ENCODE measurements around the gene LRRC41.
"Not testable (repeated sequence)": the region's sequence is repeated elsewhere in the genome, so short reads cannot be mapped to it uniquely, and the experiment has no call there.

LRRC41 gene

DNA sequence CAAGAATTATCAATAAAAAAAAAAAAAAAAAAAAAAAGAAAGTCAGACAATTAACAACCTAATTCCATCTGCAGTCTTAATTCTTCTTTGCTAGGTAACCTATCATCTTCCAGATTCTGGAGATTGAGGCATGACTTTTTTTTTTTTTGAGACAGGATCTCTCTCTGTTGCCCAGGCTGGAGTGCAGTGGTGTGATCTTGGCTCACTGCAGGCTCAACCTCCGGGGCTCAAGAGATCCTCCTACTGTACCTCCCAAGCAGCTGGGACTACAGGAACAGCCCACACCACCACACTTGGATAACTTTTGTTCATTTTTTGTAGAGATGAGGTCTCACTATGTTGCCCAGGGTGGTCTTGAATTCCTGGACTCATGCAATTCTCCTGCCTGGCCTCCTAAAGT lies 60.5 kb downstream of the LRRC41 start:
- no peak overlapping the region for H3K23ac ChIP-seq (ENCODE audit: low read depth, low read length, poor library complexity)
- peaks cover under 1% of the 10 kb centered on the region for H3K79me1 ChIP-seq (ENCODE audit: low read depth, low read length)
- no peak overlapping the region for H3K27ac ChIP-seq (replicated peaks; ENCODE audit: low read length)
- no peak overlapping the region for H2BK12ac ChIP-seq (ENCODE audit: low read length)
- no peak overlapping the region for H2BK120ac ChIP-seq (ENCODE audit: low read depth, low read length)
- no peak overlapping the region for H3K9ac ChIP-seq (ENCODE audit: low read depth, low read length, poor library complexity)
- WGBS, 2 donors (ENCODE audit: extremely low coverage in 2 of 2, insufficient read length in 2 of 2, insufficient replicate concordance in 1 of 2) = no CpG with 5 or more reads among the region's 1 CpG
- H3K4me3 ChIP-seq (ENCODE audit: low read length in 2 of 2) = no peak overlapping the region
- peaks cover 0 to 4% of the 10 kb centered on the region in 2 donors for H3K4me1 ChIP-seq (ENCODE audit: control insufficient read depth in 2 of 2, insufficient read depth in 1 of 2, low read depth in 1 of 2, low read length in 2 of 2)
- no peak overlapping the region for H4K91ac ChIP-seq (ENCODE audit: low read depth, low read length, poor library complexity)
- H3K36me3 ChIP-seq (replicated peaks in 1 of 2; ENCODE audit: control insufficient read depth in 2 of 2, insufficient read depth in 2 of 2, low read length in 2 of 2) = no peaks in the 10 kb centered on the region
- peaks cover 0 to 5% of the 10 kb centered on the region in 2 donors for H3K9me3 ChIP-seq (replicated peaks in 1 of 2; ENCODE audit: control insufficient read depth in 2 of 2, insufficient read depth in 1 of 2, low read depth in 1 of 2, low read length in 2 of 2)
- H3K4ac ChIP-seq (ENCODE audit: low read length) = no peak overlapping the region
- no peak overlapping the region for H2BK5ac ChIP-seq (ENCODE audit: low read length)
- H3K4me2 ChIP-seq (ENCODE audit: insufficient read depth, low read length, poor library complexity, severe bottlenecking) = no peak overlapping the region
- H2BK15ac ChIP-seq (ENCODE audit: low read length) = no peak overlapping the region
- no peaks in the 10 kb centered on the region for H3K27me3 ChIP-seq (ENCODE audit: control insufficient read depth in 3 of 3, insufficient read depth in 3 of 3, low read depth in 1 of 3, low read length in 3 of 3)
- H2AK5ac ChIP-seq (ENCODE audit: low read depth, low read length) = no peak overlapping the region
- H3K18ac ChIP-seq (ENCODE audit: low read length) = no peak overlapping the region
- H2AFZ ChIP-seq (ENCODE audit: low read length) = no peak overlapping the region
- no peak overlapping the region for H3K14ac ChIP-seq (ENCODE audit: low read length)
- H4K8ac ChIP-seq (ENCODE audit: low read depth, low read length) = no peak overlapping the region
- DNase-seq (ENCODE audit: low spot score) = no peak

DNA sequence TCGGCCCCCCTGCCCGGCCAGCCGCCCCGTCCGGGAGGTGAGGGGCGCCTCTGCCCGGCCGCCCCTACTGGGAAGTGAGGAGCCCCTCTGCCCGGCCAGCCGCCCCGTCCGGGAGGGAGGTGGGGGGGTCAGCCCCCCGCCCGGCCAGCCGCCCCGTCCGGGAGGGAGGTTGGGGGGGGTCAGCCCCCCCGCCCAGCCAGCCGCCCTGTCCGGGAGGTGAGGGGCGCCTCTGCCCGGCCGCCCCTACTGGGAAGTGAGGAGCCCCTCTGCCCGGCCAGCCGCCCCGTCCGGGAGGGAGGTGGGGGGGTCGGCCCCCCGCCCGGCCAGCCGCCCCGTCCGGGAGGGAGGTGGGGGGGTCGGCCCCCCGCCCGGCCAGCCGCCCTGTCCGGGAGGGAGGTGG lies 61.7 kb downstream of the LRRC41 start:
- not testable (repeated sequence) for H3K27me3 ChIP-seq (ENCODE audit: control insufficient read depth in 3 of 3, insufficient read depth in 3 of 3, low read depth in 1 of 3, low read length in 3 of 3); H3K18ac ChIP-seq (ENCODE audit: low read length); H3K4me2 ChIP-seq (ENCODE audit: insufficient read depth, low read length, poor library complexity, severe bottlenecking); H2AFZ ChIP-seq (ENCODE audit: low read length); H2BK15ac ChIP-seq (ENCODE audit: low read length); H3K14ac ChIP-seq (ENCODE audit: low read length); H3K27ac ChIP-seq (replicated peaks; ENCODE audit: low read length); H3K4me3 ChIP-seq (ENCODE audit: low read length in 2 of 2); DNase-seq (ENCODE audit: low spot score); H3K36me3 ChIP-seq (replicated peaks in 1 of 2; ENCODE audit: control insufficient read depth in 2 of 2, insufficient read depth in 2 of 2, low read length in 2 of 2); H4K8ac ChIP-seq (ENCODE audit: low read depth, low read length); H3K4me1 ChIP-seq (ENCODE audit: control insufficient read depth in 2 of 2, insufficient read depth in 1 of 2, low read depth in 1 of 2, low read length in 2 of 2); H3K23ac ChIP-seq (ENCODE audit: low read depth, low read length, poor library complexity); H3K9ac ChIP-seq (ENCODE audit: low read depth, low read length, poor library complexity); H3K79me1 ChIP-seq (ENCODE audit: low read depth, low read length); H3K4ac ChIP-seq (ENCODE audit: low read length); H2AK5ac ChIP-seq (ENCODE audit: low read depth, low read length); H2BK12ac ChIP-seq (ENCODE audit: low read length); H2BK5ac ChIP-seq (ENCODE audit: low read length); H2BK120ac ChIP-seq (ENCODE audit: low read depth, low read length); H4K91ac ChIP-seq (ENCODE audit: low read depth, low read length, poor library complexity)
- peaks cover 3 to 14% of the 10 kb centered on the region in 2 donors for H3K9me3 ChIP-seq (replicated peaks in 1 of 2; ENCODE audit: control insufficient read depth in 2 of 2, insufficient read depth in 1 of 2, low read depth in 1 of 2, low read length in 2 of 2)
- no CpG with 5 or more reads among the region's 38 CpGs for WGBS, 2 donors (ENCODE audit: extremely low coverage in 2 of 2, insufficient read length in 2 of 2, insufficient replicate concordance in 1 of 2)

DNA sequence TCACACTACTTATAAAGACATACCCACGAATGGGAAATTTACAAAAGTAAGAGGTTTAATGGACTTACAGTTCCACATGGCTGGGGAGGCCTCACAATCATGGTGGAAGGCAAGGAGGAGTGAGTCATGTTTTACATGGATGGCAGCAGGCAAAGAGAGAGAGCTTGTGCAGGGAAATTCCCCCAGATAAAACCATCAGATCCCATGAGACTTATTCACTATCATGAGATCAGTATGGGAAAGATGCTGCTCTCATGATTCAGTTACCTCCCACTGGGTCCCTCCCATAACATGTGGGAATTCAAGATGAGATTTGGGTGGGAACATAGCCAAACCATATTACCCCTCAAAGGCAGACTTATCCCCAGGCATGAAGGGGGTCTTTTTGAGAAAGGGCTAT lies 64.6 kb downstream of the LRRC41 start:
- DNase-seq (ENCODE audit: low spot score); H4K91ac ChIP-seq (ENCODE audit: low read depth, low read length, poor library complexity); H2BK15ac ChIP-seq (ENCODE audit: low read length); H2BK5ac ChIP-seq (ENCODE audit: low read length); H3K4me3 ChIP-seq (ENCODE audit: low read length in 2 of 2); H3K4me2 ChIP-seq (ENCODE audit: insufficient read depth, low read length, poor library complexity, severe bottlenecking); H3K4ac ChIP-seq (ENCODE audit: low read length); H3K23ac ChIP-seq (ENCODE audit: low read depth, low read length, poor library complexity); H3K36me3 ChIP-seq (replicated peaks in 1 of 2; ENCODE audit: control insufficient read depth in 2 of 2, insufficient read depth in 2 of 2, low read length in 2 of 2); H3K14ac ChIP-seq (ENCODE audit: low read length); H3K27me3 ChIP-seq (ENCODE audit: control insufficient read depth in 3 of 3, insufficient read depth in 3 of 3, low read depth in 1 of 3, low read length in 3 of 3); H2AFZ ChIP-seq (ENCODE audit: low read length); H2BK12ac ChIP-seq (ENCODE audit: low read length); H3K9ac ChIP-seq (ENCODE audit: low read depth, low read length, poor library complexity); H3K18ac ChIP-seq (ENCODE audit: low read length); H3K27ac ChIP-seq (replicated peaks; ENCODE audit: low read length); H3K79me1 ChIP-seq (ENCODE audit: low read depth, low read length); H3K4me1 ChIP-seq (ENCODE audit: control insufficient read depth in 2 of 2, insufficient read depth in 1 of 2, low read depth in 1 of 2, low read length in 2 of 2); H2BK120ac ChIP-seq (ENCODE audit: low read depth, low read length); H4K8ac ChIP-seq (ENCODE audit: low read depth, low read length); H2AK5ac ChIP-seq (ENCODE audit: low read depth, low read length): not testable (repeated sequence)
- no CpG with 5 or more reads among the region's 1 CpG for WGBS, 2 donors (ENCODE audit: extremely low coverage in 2 of 2, insufficient read length in 2 of 2, insufficient replicate concordance in 1 of 2)
- H3K9me3 ChIP-seq (replicated peaks in 1 of 2; ENCODE audit: control insufficient read depth in 2 of 2, insufficient read depth in 1 of 2, low read depth in 1 of 2, low read length in 2 of 2) = peaks cover 3 to 15% of the 10 kb centered on the region in 2 donors

DNA sequence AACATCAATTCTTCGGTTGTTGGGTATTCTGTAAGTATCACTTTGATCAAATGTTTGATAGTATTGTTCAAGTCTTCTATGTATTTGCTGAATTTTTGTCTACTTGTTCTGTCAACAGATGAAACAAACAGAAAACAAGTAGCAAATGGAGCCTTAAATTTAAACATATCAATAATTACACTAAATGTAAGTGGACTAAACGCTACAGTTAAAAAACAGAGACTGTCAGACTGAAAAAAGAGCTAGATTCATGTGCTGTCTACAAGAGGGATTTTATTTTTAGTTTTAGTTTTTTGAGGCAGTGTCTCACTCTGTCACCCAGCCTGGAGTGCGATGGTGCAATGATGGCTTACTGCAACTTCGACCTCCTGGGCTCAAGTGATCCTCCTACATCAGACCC lies 66.5 kb downstream of the LRRC41 start:
- no peak overlapping the region for H2AFZ ChIP-seq (ENCODE audit: low read length)
- no CpG with 5 or more reads among the region's 4 CpGs for WGBS, 2 donors (ENCODE audit: extremely low coverage in 2 of 2, insufficient read length in 2 of 2, insufficient replicate concordance in 1 of 2)
- H3K36me3 ChIP-seq (replicated peaks in 1 of 2; ENCODE audit: control insufficient read depth in 2 of 2, insufficient read depth in 2 of 2, low read length in 2 of 2) = no peaks in the 10 kb centered on the region

More for the DNA sequence above, 66.5 kb downstream of the LRRC41 start:
- H4K91ac ChIP-seq (ENCODE audit: low read depth, low read length, poor library complexity) = no peak overlapping the region
- no peak overlapping the region for H3K4me3 ChIP-seq (ENCODE audit: low read length in 2 of 2)
- DNase-seq (ENCODE audit: low spot score) = no peak
- no peak overlapping the region for H3K18ac ChIP-seq (ENCODE audit: low read length)
- H3K27ac ChIP-seq (replicated peaks; ENCODE audit: low read length) = no peak overlapping the region
- H2BK12ac ChIP-seq (ENCODE audit: low read length) = no peak overlapping the region
- H3K79me1 ChIP-seq (ENCODE audit: low read depth, low read length) = no peaks in the 10 kb centered on the region
- peaks cover 3 to 15% of the 10 kb centered on the region in 2 donors for H3K9me3 ChIP-seq (replicated peaks in 1 of 2; ENCODE audit: control insufficient read depth in 2 of 2, insufficient read depth in 1 of 2, low read depth in 1 of 2, low read length in 2 of 2)
- H2BK15ac ChIP-seq (ENCODE audit: low read length) = no peak overlapping the region
- H3K9ac ChIP-seq (ENCODE audit: low read depth, low read length, poor library complexity) = no peak overlapping the region
- H3K27me3 ChIP-seq (ENCODE audit: control insufficient read depth in 3 of 3, insufficient read depth in 3 of 3, low read depth in 1 of 3, low read length in 3 of 3) = no peaks in the 10 kb centered on the region
- H3K14ac ChIP-seq (ENCODE audit: low read length) = no peak overlapping the region
- H3K4me2 ChIP-seq (ENCODE audit: insufficient read depth, low read length, poor library complexity, severe bottlenecking) = no peak overlapping the region
- H3K4me1 ChIP-seq (ENCODE audit: control insufficient read depth in 2 of 2, insufficient read depth in 1 of 2, low read depth in 1 of 2, low read length in 2 of 2) = no peaks in the 10 kb centered on the region
- H2BK120ac ChIP-seq (ENCODE audit: low read depth, low read length) = no peak overlapping the region
- no peak overlapping the region for H3K4ac ChIP-seq (ENCODE audit: low read length)
- no peak overlapping the region for H3K23ac ChIP-seq (ENCODE audit: low read depth, low read length, poor library complexity)
- no peak overlapping the region for H2AK5ac ChIP-seq (ENCODE audit: low read depth, low read length)
- H4K8ac ChIP-seq (ENCODE audit: low read depth, low read length) = no peak overlapping the region
- no peak overlapping the region for H2BK5ac ChIP-seq (ENCODE audit: low read length)
